Mesenchymal stem cell (in vitro differentiated cells and primary cell): ENCODE measurements around the gene ADGRA3.

Experiments
- DNase-seq: peaks from one replicate; pipeline ENCODE4 v3.0.0-alpha.2; 2013
- H2AFZ ChIP-seq: one replicate; pipeline ENCODE4 v1.6.1; 2013; ENCODE audit warnings: low read depth, mild to moderate bottlenecking, control low read depth, inconsistent platforms, low read length, moderate library complexity
- H2AK5ac ChIP-seq: 2 replicates; pipeline ENCODE4 v1.6.1; 2013; ENCODE audit warnings: low read length, moderate library complexity, mild to moderate bottlenecking, inconsistent platforms; ENCODE audit not compliant: severe bottlenecking
- H2BK120ac ChIP-seq: one replicate; pipeline ENCODE4 v1.6.1; 2013; ENCODE audit warnings: low read depth, mild to moderate bottlenecking, inconsistent platforms, low read length, moderate library complexity
- H2BK12ac ChIP-seq, 2 experiments: one replicate each; pipeline ENCODE4 v1.6.1; 2013; ENCODE audit warnings: inconsistent platforms in 2 of 2, low read length in 2 of 2, mild to moderate bottlenecking in 2 of 2, moderate library complexity in 2 of 2, control low read depth in 1 of 2
- H2BK15ac ChIP-seq: one replicate; pipeline ENCODE4 v1.6.1; 2013; ENCODE audit warnings: mild to moderate bottlenecking, low read depth, inconsistent platforms; ENCODE audit not compliant: poor library complexity, severe bottlenecking
- H2BK5ac ChIP-seq: 2 replicates; pipeline ENCODE4 v1.6.1; 2013; ENCODE audit warnings: low read depth, mild to moderate bottlenecking, low read length, control low read depth, inconsistent platforms; ENCODE audit not compliant: poor library complexity, severe bottlenecking
- H3K14ac ChIP-seq, 2 experiments: one replicate each; pipeline ENCODE4 v1.6.1; 2013; ENCODE audit warnings: inconsistent platforms in 2 of 2, low read length in 2 of 2, control low read depth in 1 of 2, mild to moderate bottlenecking in 1 of 2, moderate library complexity in 1 of 2
- H3K18ac ChIP-seq, 2 experiments: one replicate each; pipeline ENCODE4 v1.6.1; 2013; ENCODE audit warnings: inconsistent platforms in 2 of 2, low read length in 2 of 2, control low read depth in 1 of 2, low read depth in 1 of 2, mild to moderate bottlenecking in 1 of 2
- H3K23ac ChIP-seq, 2 experiments: one replicate each; pipeline ENCODE4 v1.6.1; 2013; ENCODE audit warnings: inconsistent platforms in 2 of 2, low read length in 2 of 2, mild to moderate bottlenecking in 2 of 2, moderate library complexity in 2 of 2, control low read depth in 1 of 2
- H3K27ac ChIP-seq: 2 replicates; pipeline ENCODE4 v1.5.1; 2013; ENCODE audit warnings: mild to moderate bottlenecking, moderate library complexity, low read length, control low read depth, inconsistent platforms; ENCODE audit not compliant: poor library complexity, severe bottlenecking
- H3K27me3 ChIP-seq, 2 experiments: 2 replicates each; pipeline versions ENCODE4 v1.6.1 to v1.7.0; 2013; ENCODE audit warnings: low read length in 2 of 2, mild to moderate bottlenecking in 2 of 2, moderate library complexity in 2 of 2, control low read depth in 1 of 2, inconsistent platforms in 1 of 2; ENCODE audit not compliant: control insufficient read depth in 1 of 2, insufficient read depth in 1 of 2
- H3K36me3 ChIP-seq, 2 experiments: 2 replicates each; pipeline versions ENCODE4 v1.6.1 to v1.7.0; 2013; ENCODE audit warnings: low read length in 2 of 2, control low read depth in 1 of 2, inconsistent platforms in 1 of 2, low read depth in 1 of 2, mild to moderate bottlenecking in 1 of 2; ENCODE audit not compliant: insufficient read depth in 2 of 2, control insufficient read depth in 1 of 2
- H3K4ac ChIP-seq, 2 experiments: one replicate each; pipeline ENCODE4 v1.6.1; 2013; ENCODE audit warnings: inconsistent platforms in 2 of 2, low read length in 2 of 2, mild to moderate bottlenecking in 2 of 2, moderate library complexity in 2 of 2, control low read depth in 1 of 2, low read depth in 1 of 2
- H3K4me1 ChIP-seq: 2 replicates; pipeline ENCODE4 v1.6.1; 2013; ENCODE audit warnings: low read depth, low read length, control low read depth; ENCODE audit not compliant: control insufficient read depth, insufficient read depth
- H3K4me2 ChIP-seq: 2 replicates; pipeline ENCODE4 v1.6.1; 2013; ENCODE audit warnings: low read length, mild to moderate bottlenecking, inconsistent platforms; ENCODE audit not compliant: poor library complexity, severe bottlenecking
- H3K4me3 ChIP-seq, 2 experiments: 2 replicates each; pipeline versions ENCODE4 v1.5.1 to v1.7.0; 2013; ENCODE audit warnings: low read length in 2 of 2, mild to moderate bottlenecking in 2 of 2, control low read depth in 1 of 2, low read depth in 1 of 2; ENCODE audit not compliant: insufficient read depth in 1 of 2
- H3K79me1 ChIP-seq: replicated peaks from 2 replicates; pipeline ENCODE4 v1.6.1; 2013; ENCODE audit warnings: mild to moderate bottlenecking, control low read depth, low read length, inconsistent platforms; ENCODE audit not compliant: poor library complexity, severe bottlenecking
- H3K9ac ChIP-seq: 2 replicates; pipeline ENCODE4 v1.7.0; 2013; ENCODE audit warnings: mild to moderate bottlenecking, low read length, moderate library complexity
- H3K9me3 ChIP-seq: 2 replicates; pipeline ENCODE4 v1.7.0; 2013; ENCODE audit warnings: mild to moderate bottlenecking, low read length; ENCODE audit not compliant: control insufficient read depth
- H4K8ac ChIP-seq: one replicate; pipeline ENCODE4 v1.6.1; 2013; ENCODE audit warnings: inconsistent platforms, mild to moderate bottlenecking, low read length, moderate library complexity
- H4K91ac ChIP-seq: one replicate; pipeline ENCODE4 v1.6.1; 2013; ENCODE audit warnings: mild to moderate bottlenecking, low read length, inconsistent platforms
- WGBS: methylation state at CpG from one replicate; pipeline ENCODE4 v1.1.7; 2013; ENCODE audit warnings: mixed read lengths; 5-methylcytosine and 5-hydroxymethylcytosine counted together

Gene ADGRA3

DNA sequence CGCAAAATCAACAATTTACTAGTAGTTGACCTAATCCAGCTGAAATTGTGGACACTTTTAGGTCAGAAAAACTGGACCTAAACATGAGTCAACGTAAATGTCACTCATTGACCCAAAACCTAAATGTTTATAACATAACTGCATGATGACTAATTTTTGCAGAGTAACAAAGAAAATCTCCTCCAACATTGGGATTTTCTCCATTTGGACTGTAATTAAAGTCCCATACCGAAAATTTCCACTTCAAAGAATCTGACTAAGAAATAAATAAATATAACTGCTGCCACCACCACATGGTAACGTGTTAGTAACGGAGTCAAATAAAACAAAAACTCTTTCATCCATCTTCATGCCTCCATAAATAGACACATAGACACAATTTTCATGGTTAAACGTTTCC lies 1.9 kb downstream of the ADGRA3 start:
- Histone ChIP-seq H3K36me3 (no peaks in the 10 kb centered on the region), H3K4me3 (peak overlapping the region in 1 of 2 experiments; percentile 88), H3K4me2 (peak overlapping the region; percentile 18), H2BK12ac (no peak overlapping the region), H4K91ac (no peak overlapping the region), H3K9me3 (no peaks in the 10 kb centered on the region), H3K14ac (no peak overlapping the region), H3K9ac (peak overlapping the region; percentile 88), H2BK15ac (no peak overlapping the region), H2AK5ac (no peak overlapping the region), H2BK5ac (no peak overlapping the region), H3K4me1 (peaks cover 2% of the 10 kb centered on the region), H3K27ac (no peak overlapping the region), H3K23ac (no peak overlapping the region), H2AFZ (no peak overlapping the region), H3K79me1 (peaks cover 17% of the 10 kb centered on the region), H3K18ac (no peak overlapping the region), H3K4ac (no peak overlapping the region), H2BK120ac (no peak overlapping the region), H3K27me3 (no peaks in the 10 kb centered on the region), H4K8ac (no peak overlapping the region)
- 1% methylated on average over 5 of the region's 6 CpGs for WGBS
- DNase-seq: peak; percentile 84

DNA sequence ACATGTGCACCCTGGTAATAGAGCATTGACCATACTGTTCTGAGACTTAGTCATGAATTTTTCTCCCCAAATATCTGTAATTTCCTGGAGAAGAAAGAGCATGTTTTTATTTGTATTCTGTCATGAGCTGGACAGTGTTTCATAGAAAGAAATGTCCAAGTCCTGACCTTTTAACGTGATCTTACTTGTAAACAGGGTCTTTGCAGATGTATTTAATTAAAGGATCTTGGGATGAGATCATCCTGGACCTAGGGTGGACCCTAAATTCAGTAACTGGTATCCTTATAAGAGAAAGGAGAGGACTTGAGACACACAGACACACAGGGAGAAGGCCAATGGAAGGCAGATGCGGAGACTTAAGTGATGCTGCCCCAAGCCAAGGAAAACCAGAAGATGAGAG lies 3.6 kb downstream of the ADGRA3 start:
- Histone ChIP-seq H3K18ac (no peak overlapping the region), H3K14ac (no peak overlapping the region), H3K79me1 (peaks cover 30% of the 10 kb centered on the region), H4K91ac (no peak overlapping the region), H3K36me3 (no peaks in the 10 kb centered on the region), H3K23ac (no peak overlapping the region), H2BK15ac (no peak overlapping the region), H3K4ac (no peak overlapping the region), H3K4me1 (peaks cover 2% of the 10 kb centered on the region), H2BK120ac (no peak overlapping the region), H3K27me3 (no peaks in the 10 kb centered on the region), H2BK5ac (no peak overlapping the region), H3K27ac (no peak overlapping the region), H2AFZ (no peak overlapping the region), H2AK5ac (no peak overlapping the region), H3K4me3 (no peak overlapping the region), H3K9ac (no peak overlapping the region), H4K8ac (no peak overlapping the region), H2BK12ac (no peak overlapping the region), H3K9me3 (no peaks in the 10 kb centered on the region), H3K4me2 (no peak overlapping the region)
- 73% methylated on average over 2 of the region's 2 CpGs for WGBS
- no peak for DNase-seq

GRCh38 chr4:22510750-22511149 lies 5.1 kb downstream of the ADGRA3 start:
- H2BK120ac ChIP-seq: no peak overlapping the region
- H3K9me3 ChIP-seq: no peaks in the 10 kb centered on the region
- H3K79me1 ChIP-seq: peaks cover 34% of the 10 kb centered on the region
- no peak overlapping the region for H3K18ac ChIP-seq
- H3K23ac ChIP-seq: no peak overlapping the region
- no peak overlapping the region for H3K4me2 ChIP-seq
- H3K14ac ChIP-seq: no peak overlapping the region
- no peaks in the 10 kb centered on the region for H3K36me3 ChIP-seq
- H3K4me1 ChIP-seq: peaks cover 2% of the 10 kb centered on the region
- no peak overlapping the region for H3K4ac ChIP-seq
- DNase-seq: no peak
- no peak overlapping the region for H4K91ac ChIP-seq
- H2AFZ ChIP-seq: no peak overlapping the region
- H2BK5ac ChIP-seq: no peak overlapping the region
- no peak overlapping the region for H3K27ac ChIP-seq
- no peak overlapping the region for H2BK12ac ChIP-seq
- H3K4me3 ChIP-seq: no peak overlapping the region
- H2AK5ac ChIP-seq: no peak overlapping the region
- 80% methylated on average over 1 of the region's 1 CpG for WGBS
- H4K8ac ChIP-seq: no peak overlapping the region
- no peak overlapping the region for H3K9ac ChIP-seq
- H2BK15ac ChIP-seq: peak overlapping the region; percentile 45
- H3K27me3 ChIP-seq: no peaks in the 10 kb centered on the region

DNA sequence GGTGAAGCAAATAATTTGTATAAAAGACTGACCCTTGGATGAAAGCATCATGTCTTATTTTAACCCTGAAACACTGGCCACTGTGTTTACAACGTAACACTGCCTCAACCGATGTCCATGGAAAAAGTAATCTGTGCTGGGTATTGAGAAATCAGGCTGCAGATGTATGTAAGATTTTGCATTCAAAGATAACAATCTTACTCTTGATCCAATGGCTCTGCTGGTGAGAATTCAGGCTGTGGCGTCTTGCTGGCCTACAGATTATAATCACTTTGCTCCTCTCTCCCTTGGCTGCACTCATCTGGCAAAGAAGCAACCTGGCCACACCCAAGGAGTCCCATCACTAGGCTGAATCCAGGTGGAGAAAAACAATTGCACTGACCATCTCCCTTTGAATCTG lies 7.5 kb downstream of the ADGRA3 start:
- H3K9me3 ChIP-seq: no peaks in the 10 kb centered on the region
- H3K9ac ChIP-seq: no peak overlapping the region
- H4K91ac ChIP-seq: no peak overlapping the region
- no peak overlapping the region for H2BK15ac ChIP-seq
- no peak overlapping the region for H3K27ac ChIP-seq
- H3K14ac ChIP-seq: no peak overlapping the region
- no peak overlapping the region for H3K18ac ChIP-seq
- no peak overlapping the region for H2AFZ ChIP-seq
- H3K4me3 ChIP-seq: no peak overlapping the region
- WGBS: 35% methylated on average over 3 of the region's 3 CpGs
- no peak overlapping the region for H2BK120ac ChIP-seq
- H3K36me3 ChIP-seq: no peaks in the 10 kb centered on the region
- H2BK12ac ChIP-seq: no peak overlapping the region
- H3K23ac ChIP-seq: no peak overlapping the region
- no peak overlapping the region for H3K4me2 ChIP-seq
- H2AK5ac ChIP-seq: no peak overlapping the region
- H3K4ac ChIP-seq: no peak overlapping the region
- H2BK5ac ChIP-seq: no peak overlapping the region
- H3K27me3 ChIP-seq: no peaks in the 10 kb centered on the region
- peak; percentile 76 for DNase-seq
- H4K8ac ChIP-seq: peak overlapping the region; percentile 40
- H3K4me1 ChIP-seq: peaks cover 2% of the 10 kb centered on the region
- peaks cover 45% of the 10 kb centered on the region for H3K79me1 ChIP-seq
